Calu3 (cell line): ENCODE results near the gene DUSP9. TPM values are rescaled to one million over a fixed set of nuclear protein-coding genes. Genes with fewer than 3 reads are reported as not detected.

ENCODE experiments used
- BruUV-seq: library from RNA; stranded (reverse); fragments of 400-500 nt; replicated peaks from 2 replicates; lab custom pipeline; 2021; lab: Mats Ljungman, UMichigan
- CTCF ChIA-PET: fragments of 300-600 bp; sonication (Branson Sonifier 250); formaldehyde crosslinking; loops from one replicate; lab custom pipeline; 2022; ENCODE audit warnings: antibody characterized with exemption; lab: Charles Lee
- DNase-seq: peaks from one replicate; pipeline ENCODE4 v3.0.0; 2022
- H3K27ac Mint-ChIP-seq: one replicate; pipeline ENCODE4 v1.8.0; 2022; ENCODE audit warnings: mixed read lengths; ENCODE audit not compliant: unreplicated experiment
- H3K27me3 Mint-ChIP-seq: one replicate; pipeline ENCODE4 v1.8.0; 2022; ENCODE audit warnings: mixed read lengths; ENCODE audit not compliant: unreplicated experiment
- H3K36me3 Mint-ChIP-seq: one replicate; pipeline ENCODE4 v1.8.0; 2022; ENCODE audit warnings: mild to moderate bottlenecking, moderate library complexity, mixed read lengths; ENCODE audit not compliant: insufficient read depth, unreplicated experiment
- H3K4me1 Mint-ChIP-seq: one replicate; pipeline ENCODE4 v1.8.0; 2022; ENCODE audit warnings: mild to moderate bottlenecking, low read depth, mixed read lengths; ENCODE audit not compliant: unreplicated experiment
- H3K4me3 Mint-ChIP-seq: one replicate; pipeline ENCODE4 v1.8.0; 2022; ENCODE audit warnings: mild to moderate bottlenecking, low read depth, moderate library complexity, mixed read lengths; ENCODE audit not compliant: unreplicated experiment
- H3K9me3 Mint-ChIP-seq: one replicate; pipeline ENCODE4 v1.8.0; 2022; ENCODE audit warnings: low read depth, mixed read lengths; ENCODE audit not compliant: unreplicated experiment
- CTCF ChIP-seq: fragments of 200-600 bp; IDR thresholded peaks from one replicate; pipeline ENCODE4 v1.8.0; 2022; ENCODE audit warnings: antibody characterized with exemption; ENCODE audit not compliant: unreplicated experiment
- intact Hi-C: fragments of 100-400 bp; cut with micrococcal nuclease; formaldehyde crosslinking; loops from one replicate; pipeline ENCODE4 v1.10.0; 2022; ENCODE audit not compliant: unreplicated experiment
- total RNA-seq: library from RNA; stranded (reverse); gene quantifications from 2 replicates; pipeline ENCODE4 v1.2.3, GENCODE V29; 2022

The DUSP9 gene
- total RNA-seq, 1 experiment from 2014 or later, result 0.19 TPM

- Mint-ChIP-seq H3K4me3 (no peak overlapping the region), H3K36me3 (no peaks in the 10 kb centered on the region), H3K27me3 (peaks cover 95% of the 10 kb centered on the region), H3K27ac (no peak overlapping the region), H3K9me3 (no peaks in the 10 kb centered on the region), H3K4me1 (no peaks in the 10 kb centered on the region)
- BruUV-seq, result no TSS peak
- no peak for TF ChIP-seq CTCF
- CTCF ChIA-PET, result no interaction called here
- DNase-seq, result no peak
- intact Hi-C loops, result no loop called here
These were observed 20.9 kb upstream of the DUSP9 start for GRCh38 chrX:153626025-153626633.

GRCh38 chrX:153626863-153627674 lies 19.9 kb upstream of the DUSP9 start:
- Mint-ChIP-seq H3K27ac (no peak overlapping the region), H3K9me3 (no peaks in the 10 kb centered on the region), H3K36me3 (no peaks in the 10 kb centered on the region), H3K4me3 (no peak overlapping the region), H3K27me3 (peaks cover 94% of the 10 kb centered on the region), H3K4me1 (no peaks in the 10 kb centered on the region)
- CTCF ChIA-PET, result no interaction called here
- intact Hi-C loops, result no loop called here
- TF ChIP-seq CTCF, result no peak
- BruUV-seq, result no TSS peak
- DNase-seq, result no peak

GRCh38 chrX:153627675-153628111 lies 19.3 kb upstream of the DUSP9 start:
- intact Hi-C loops, result no loop called here
- Mint-ChIP-seq H3K4me1 (no peaks in the 10 kb centered on the region), H3K9me3 (no peaks in the 10 kb centered on the region), H3K4me3 (no peak overlapping the region), H3K27me3 (peaks cover 88% of the 10 kb centered on the region), H3K27ac (no peak overlapping the region), H3K36me3 (no peaks in the 10 kb centered on the region)
- TF ChIP-seq CTCF, result no peak
- DNase-seq, result no peak
- CTCF ChIA-PET, result no interaction called here
- BruUV-seq, result no TSS peak

GRCh38 chrX:153628129-153628528 lies 18.9 kb upstream of the DUSP9 start:
- Mint-ChIP-seq H3K27ac (no peak overlapping the region), H3K36me3 (no peaks in the 10 kb centered on the region), H3K4me3 (no peak overlapping the region), H3K4me1 (no peaks in the 10 kb centered on the region), H3K27me3 (peaks cover 84% of the 10 kb centered on the region), H3K9me3 (no peaks in the 10 kb centered on the region)
- CTCF ChIA-PET, result no interaction called here
- BruUV-seq, result no TSS peak
- intact Hi-C loops, result no loop called here
- DNase-seq, result no peak
- TF ChIP-seq CTCF, result no peak
